ENCODE measurements around the gene PRKAR1B.

DNA sequence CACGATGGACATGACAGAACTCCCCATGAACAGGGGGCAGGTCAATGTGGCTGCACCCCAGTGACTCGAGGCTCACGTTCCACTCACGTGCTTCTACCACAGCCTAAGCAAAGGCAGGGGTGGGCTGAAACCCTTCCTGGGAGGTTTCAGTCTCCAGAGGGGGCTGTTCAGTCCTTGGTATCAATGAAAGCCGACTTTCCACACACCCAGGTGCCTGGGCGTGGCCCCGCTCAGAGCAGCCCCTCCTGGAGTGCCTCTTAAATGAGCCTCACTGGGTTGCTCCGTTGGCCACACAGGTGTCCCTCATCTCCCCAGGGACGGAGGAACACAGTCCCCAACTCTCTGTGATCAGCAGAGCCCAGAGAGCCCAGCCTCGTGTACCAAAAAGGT is 116.9 kb downstream of the PRKAR1B start:
- TF ChIP-seq, protein P1, sequence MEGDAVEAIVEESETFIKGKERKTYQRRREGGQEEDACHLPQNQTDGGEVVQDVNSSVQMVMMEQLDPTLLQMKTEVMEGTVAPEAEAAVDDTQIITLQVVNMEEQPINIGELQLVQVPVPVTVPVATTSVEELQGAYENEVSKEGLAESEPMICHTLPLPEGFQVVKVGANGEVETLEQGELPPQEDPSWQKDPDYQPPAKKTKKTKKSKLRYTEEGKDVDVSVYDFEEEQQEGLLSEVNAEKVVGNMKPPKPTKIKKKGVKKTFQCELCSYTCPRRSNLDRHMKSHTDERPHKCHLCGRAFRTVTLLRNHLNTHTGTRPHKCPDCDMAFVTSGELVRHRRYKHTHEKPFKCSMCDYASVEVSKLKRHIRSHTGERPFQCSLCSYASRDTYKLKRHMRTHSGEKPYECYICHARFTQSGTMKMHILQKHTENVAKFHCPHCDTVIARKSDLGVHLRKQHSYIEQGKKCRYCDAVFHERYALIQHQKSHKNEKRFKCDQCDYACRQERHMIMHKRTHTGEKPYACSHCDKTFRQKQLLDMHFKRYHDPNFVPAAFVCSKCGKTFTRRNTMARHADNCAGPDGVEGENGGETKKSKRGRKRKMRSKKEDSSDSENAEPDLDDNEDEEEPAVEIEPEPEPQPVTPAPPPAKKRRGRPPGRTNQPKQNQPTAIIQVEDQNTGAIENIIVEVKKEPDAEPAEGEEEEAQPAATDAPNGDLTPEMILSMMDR (IDR thresholded peaks at IDR 0.05) = no peak
- TF ChIP-seq POLR2AphosphoS5 (IDR thresholded peaks at IDR 0.05) = no peak

All from sigmoid colon (tissue), 4 donors.